Measurements from ENCODE around the gene CCDC110. TPM values are rescaled to one million over a fixed set of nuclear protein-coding genes. Genes with fewer than 3 reads are reported as not detected.

The CCDC110 gene
- total and polyA plus RNA-seq, 9 of the 15 experiments (the other 6 are each of a cell fraction or from before 2014, with no cell fraction given): 0.04 to 0.35 (median 0.07) TPM; not detected in 4

DNA sequence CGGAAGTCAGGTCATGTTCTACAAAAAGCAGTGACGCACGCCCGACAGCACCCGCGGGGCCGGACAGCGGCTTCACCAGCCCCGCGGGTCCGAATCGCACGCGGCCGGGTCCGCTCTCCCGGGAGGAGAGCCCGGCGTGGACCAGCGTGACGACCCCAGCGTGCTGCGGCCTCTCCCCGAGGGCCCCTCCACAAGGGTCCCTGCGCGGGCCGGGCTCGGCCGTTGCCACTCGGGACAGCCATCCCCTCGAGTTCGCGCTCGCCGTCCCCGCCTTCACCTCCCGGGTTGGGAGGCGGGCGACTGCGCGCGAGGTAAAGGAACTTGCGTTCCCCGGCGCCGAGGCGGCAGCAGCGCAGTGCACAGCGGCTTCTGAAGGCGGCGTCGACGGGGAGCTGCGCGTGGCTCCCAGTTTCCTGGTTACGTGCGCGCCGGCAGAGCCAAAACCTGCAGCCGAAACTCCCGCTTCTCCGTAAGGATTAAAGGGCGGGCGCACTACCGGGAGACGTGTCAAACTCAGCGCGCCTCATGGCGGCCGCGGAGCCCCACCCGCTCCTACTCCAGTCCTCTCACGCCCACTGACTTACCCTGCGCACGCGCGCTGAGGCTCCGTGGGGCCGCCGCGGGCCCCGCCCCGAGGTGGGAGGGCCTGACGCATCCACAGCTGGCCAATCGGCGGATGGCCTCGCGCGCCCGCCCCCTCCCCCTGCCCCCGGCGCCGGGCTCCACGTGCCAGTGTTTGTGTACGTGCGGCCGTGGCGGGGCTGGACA, 75.4 kb downstream of the CCDC110 start (continued):
- TF ChIP-seq, protein P1, sequence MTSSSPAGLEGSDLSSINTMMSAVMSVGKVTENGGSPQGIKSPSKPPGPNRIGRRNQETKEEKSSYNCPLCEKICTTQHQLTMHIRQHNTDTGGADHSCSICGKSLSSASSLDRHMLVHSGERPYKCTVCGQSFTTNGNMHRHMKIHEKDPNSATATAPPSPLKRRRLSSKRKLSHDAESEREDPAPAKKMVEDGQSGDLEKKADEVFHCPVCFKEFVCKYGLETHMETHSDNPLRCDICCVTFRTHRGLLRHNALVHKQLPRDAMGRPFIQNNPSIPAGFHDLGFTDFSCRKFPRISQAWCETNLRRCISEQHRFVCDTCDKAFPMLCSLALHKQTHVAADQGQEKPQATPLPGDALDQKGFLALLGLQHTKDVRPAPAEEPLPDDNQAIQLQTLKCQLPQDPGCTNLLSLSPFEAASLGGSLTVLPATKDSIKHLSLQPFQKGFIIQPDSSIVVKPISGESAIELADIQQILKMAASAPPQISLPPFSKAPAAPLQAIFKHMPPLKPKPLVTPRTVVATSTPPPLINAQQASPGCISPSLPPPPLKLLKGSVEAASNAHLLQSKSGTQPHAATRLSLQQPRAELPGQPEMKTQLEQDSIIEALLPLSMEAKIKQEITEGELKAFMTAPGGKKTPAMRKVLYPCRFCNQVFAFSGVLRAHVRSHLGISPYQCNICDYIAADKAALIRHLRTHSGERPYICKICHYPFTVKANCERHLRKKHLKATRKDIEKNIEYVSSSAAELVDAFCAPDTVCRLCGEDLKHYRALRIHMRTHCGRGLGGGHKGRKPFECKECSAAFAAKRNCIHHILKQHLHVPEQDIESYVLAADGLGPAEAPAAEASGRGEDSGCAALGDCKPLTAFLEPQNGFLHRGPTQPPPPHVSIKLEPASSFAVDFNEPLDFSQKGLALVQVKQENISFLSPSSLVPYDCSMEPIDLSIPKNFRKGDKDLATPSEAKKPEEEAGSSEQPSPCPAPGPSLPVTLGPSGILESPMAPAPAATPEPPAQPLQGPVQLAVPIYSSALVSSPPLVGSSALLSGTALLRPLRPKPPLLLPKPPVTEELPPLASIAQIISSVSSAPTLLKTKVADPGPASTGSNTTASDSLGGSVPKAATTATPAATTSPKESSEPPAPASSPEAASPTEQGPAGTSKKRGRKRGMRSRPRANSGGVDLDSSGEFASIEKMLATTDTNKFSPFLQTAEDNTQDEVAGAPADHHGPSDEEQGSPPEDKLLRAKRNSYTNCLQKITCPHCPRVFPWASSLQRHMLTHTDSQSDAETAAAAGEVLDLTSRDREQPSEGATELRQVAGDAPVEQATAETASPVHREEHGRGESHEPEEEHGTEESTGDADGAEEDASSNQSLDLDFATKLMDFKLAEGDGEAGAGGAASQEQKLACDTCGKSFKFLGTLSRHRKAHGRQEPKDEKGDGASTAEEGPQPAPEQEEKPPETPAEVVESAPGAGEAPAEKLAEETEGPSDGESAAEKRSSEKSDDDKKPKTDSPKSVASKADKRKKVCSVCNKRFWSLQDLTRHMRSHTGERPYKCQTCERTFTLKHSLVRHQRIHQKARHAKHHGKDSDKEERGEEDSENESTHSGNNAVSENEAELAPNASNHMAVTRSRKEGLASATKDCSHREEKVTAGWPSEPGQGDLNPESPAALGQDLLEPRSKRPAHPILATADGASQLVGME (CRISPR knock-in tag; IDR thresholded peaks at IDR 0.05): peak; percentile 65; the same call in 1 of the 2 replicates
- TF ChIP-seq, protein P2, sequence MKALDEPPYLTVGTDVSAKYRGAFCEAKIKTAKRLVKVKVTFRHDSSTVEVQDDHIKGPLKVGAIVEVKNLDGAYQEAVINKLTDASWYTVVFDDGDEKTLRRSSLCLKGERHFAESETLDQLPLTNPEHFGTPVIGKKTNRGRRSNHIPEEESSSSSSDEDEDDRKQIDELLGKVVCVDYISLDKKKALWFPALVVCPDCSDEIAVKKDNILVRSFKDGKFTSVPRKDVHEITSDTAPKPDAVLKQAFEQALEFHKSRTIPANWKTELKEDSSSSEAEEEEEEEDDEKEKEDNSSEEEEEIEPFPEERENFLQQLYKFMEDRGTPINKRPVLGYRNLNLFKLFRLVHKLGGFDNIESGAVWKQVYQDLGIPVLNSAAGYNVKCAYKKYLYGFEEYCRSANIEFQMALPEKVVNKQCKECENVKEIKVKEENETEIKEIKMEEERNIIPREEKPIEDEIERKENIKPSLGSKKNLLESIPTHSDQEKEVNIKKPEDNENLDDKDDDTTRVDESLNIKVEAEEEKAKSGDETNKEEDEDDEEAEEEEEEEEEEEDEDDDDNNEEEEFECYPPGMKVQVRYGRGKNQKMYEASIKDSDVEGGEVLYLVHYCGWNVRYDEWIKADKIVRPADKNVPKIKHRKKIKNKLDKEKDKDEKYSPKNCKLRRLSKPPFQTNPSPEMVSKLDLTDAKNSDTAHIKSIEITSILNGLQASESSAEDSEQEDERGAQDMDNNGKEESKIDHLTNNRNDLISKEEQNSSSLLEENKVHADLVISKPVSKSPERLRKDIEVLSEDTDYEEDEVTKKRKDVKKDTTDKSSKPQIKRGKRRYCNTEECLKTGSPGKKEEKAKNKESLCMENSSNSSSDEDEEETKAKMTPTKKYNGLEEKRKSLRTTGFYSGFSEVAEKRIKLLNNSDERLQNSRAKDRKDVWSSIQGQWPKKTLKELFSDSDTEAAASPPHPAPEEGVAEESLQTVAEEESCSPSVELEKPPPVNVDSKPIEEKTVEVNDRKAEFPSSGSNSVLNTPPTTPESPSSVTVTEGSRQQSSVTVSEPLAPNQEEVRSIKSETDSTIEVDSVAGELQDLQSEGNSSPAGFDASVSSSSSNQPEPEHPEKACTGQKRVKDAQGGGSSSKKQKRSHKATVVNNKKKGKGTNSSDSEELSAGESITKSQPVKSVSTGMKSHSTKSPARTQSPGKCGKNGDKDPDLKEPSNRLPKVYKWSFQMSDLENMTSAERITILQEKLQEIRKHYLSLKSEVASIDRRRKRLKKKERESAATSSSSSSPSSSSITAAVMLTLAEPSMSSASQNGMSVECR (CRISPR knock-in tag; IDR thresholded peaks at IDR 0.05): peak; percentile 83; the same call in 1 of the 2 replicates
- TF ChIP-seq STAG1 (CRISPR knock-in tag; IDR thresholded peaks at IDR 0.05; ENCODE audit: borderline replicate concordance) (no peak), HBP1 (CRISPR knock-in tag; IDR thresholded peaks at IDR 0.05) (no peak), PHF20 (IDR thresholded peaks at IDR 0.05; ENCODE audit: partially characterized antibody) (peak; percentile 63), FOXP4 (CRISPR knock-in tag; IDR thresholded peaks at IDR 0.05; ENCODE audit: borderline replicate concordance) (peak; percentile 89; the same call in 1 of the 2 replicates), ZNF140 (CRISPR knock-in tag; IDR thresholded peaks at IDR 0.05) (no peak), HDAC8 (tag; IDR thresholded peaks at IDR 0.05) (peak; percentile 86), BMI1 (IDR thresholded peaks at IDR 0.05; ENCODE audit: low read length) (no peak), CREBBP (IDR thresholded peaks at IDR 0.05; ENCODE audit: low read depth, low read length) (no peak), XRCC5 (IDR thresholded peaks at IDR 0.05; ENCODE audit: low read depth, low read length) (no peak), CAMTA2 (CRISPR knock-in tag; conservative IDR thresholded peaks at IDR 0.05) (no peak), GABPB2 (CRISPR knock-in tag; conservative IDR thresholded peaks at IDR 0.05) (no peak)

Data from K562 (cell line).